ACC112 (cell line): ENCODE measurements around the gene DPP8.
"Not testable (repeated sequence)": the region's sequence is repeated elsewhere in the genome, so short reads cannot be mapped to it uniquely, and the experiment has no call there.

Source experiments
- H2AFZ ChIP-seq: fragments of 200-600 bp; sonication (generic); one replicate; pipeline ENCODE4 v1.6.0; 2017; ENCODE audit warnings: antibody characterized with exemption, low read length; ENCODE audit not compliant: unreplicated experiment
- H3K27ac ChIP-seq: fragments of 200-600 bp; sonication (generic); 2 replicates; pipeline ENCODE4 v1.5.1; 2014; ENCODE audit warnings: low read depth, mild to moderate bottlenecking, antibody characterized with exemption, low read length, moderate library complexity
- H3K27me3 ChIP-seq: fragments of 200-600 bp; sonication (generic); 2 replicates; pipeline ENCODE4 v1.6.1; 2014; ENCODE audit warnings: mild to moderate bottlenecking, antibody characterized with exemption, low read length, moderate library complexity, mixed read lengths; ENCODE audit not compliant: insufficient read depth
- H3K36me3 ChIP-seq: fragments of 200-600 bp; sonication (generic); 2 replicates; pipeline ENCODE4 v1.6.1; 2016; ENCODE audit warnings: mild to moderate bottlenecking, antibody characterized with exemption, low read length, moderate library complexity, mixed read lengths; ENCODE audit not compliant: insufficient read depth
- H3K4me1 ChIP-seq: fragments of 200-600 bp; sonication (generic); one replicate; pipeline ENCODE4 v1.6.1; 2016; ENCODE audit warnings: low read length, mixed read lengths; ENCODE audit not compliant: insufficient read depth, unreplicated experiment, control insufficient read depth
- H3K4me3 ChIP-seq: fragments of 200-600 bp; sonication (generic); 2 replicates; pipeline ENCODE4 v1.5.1; 2014; ENCODE audit warnings: mild to moderate bottlenecking, low read depth, low read length
- H3K79me2 ChIP-seq: fragments of 200-600 bp; sonication (generic); one replicate; pipeline ENCODE4 v1.6.0; 2016; ENCODE audit warnings: low read length; ENCODE audit not compliant: control insufficient read depth, unreplicated experiment, insufficient read depth

The DPP8 gene

GRCh38 chr15:65470866-65471265 lies 46.6 kb downstream of the DPP8 start:
- H3K27ac ChIP-seq, result no peak overlapping the region
- no peaks in the 10 kb centered on the region for H3K27me3 ChIP-seq
- no peaks in the 10 kb centered on the region for H3K79me2 ChIP-seq
- H3K36me3 ChIP-seq, result peaks cover 14% of the 10 kb centered on the region; the same call in 1 of the 2 replicates
- H3K4me3 ChIP-seq, result no peak overlapping the region
- no peaks in the 10 kb centered on the region for H3K4me1 ChIP-seq
- no peak overlapping the region for H2AFZ ChIP-seq

- no peaks in the 10 kb centered on the region for H3K4me1 ChIP-seq
- no peak overlapping the region for H2AFZ ChIP-seq
- H3K4me3 ChIP-seq, result no peak overlapping the region
- H3K36me3 ChIP-seq, result peaks cover 13% of the 10 kb centered on the region; the same call in 1 of the 2 replicates
- no peaks in the 10 kb centered on the region for H3K27me3 ChIP-seq
- no peaks in the 10 kb centered on the region for H3K79me2 ChIP-seq
- no peak overlapping the region for H3K27ac ChIP-seq
These were observed 49.1 kb downstream of the DPP8 start for GRCh38 chr15:65468229-65468909.

- Histone ChIP-seq H3K36me3 (peaks cover 10% of the 10 kb centered on the region; the same call in 1 of the 2 replicates), H3K4me3 (no peak overlapping the region), H3K27ac (no peak overlapping the region), H2AFZ (no peak overlapping the region), H3K27me3 (no peaks in the 10 kb centered on the region), H3K79me2 (no peaks in the 10 kb centered on the region), H3K4me1 (no peaks in the 10 kb centered on the region)
These were observed 50.6 kb downstream of the DPP8 start for GRCh38 chr15:65466901-65467300.

GRCh38 chr15:65463096-65463495 lies 54.4 kb downstream of the DPP8 start:
- H3K36me3 ChIP-seq, result peaks cover 24% of the 10 kb centered on the region

GRCh38 chr15:65460741-65461347 lies 56.6 kb downstream of the DPP8 start:
- no peak overlapping the region for H2AFZ ChIP-seq
- no peak overlapping the region for H3K4me3 ChIP-seq
- H3K4me1 ChIP-seq, result no peaks in the 10 kb centered on the region
- H3K79me2 ChIP-seq, result no peaks in the 10 kb centered on the region
- no peak overlapping the region for H3K27ac ChIP-seq
- H3K27me3 ChIP-seq, result no peaks in the 10 kb centered on the region
- H3K36me3 ChIP-seq, result peaks cover 18% of the 10 kb centered on the region

More at GRCh38 chr15:65463096-65463495, 54.4 kb downstream of the DPP8 start:
- H3K4me1 ChIP-seq, H3K79me2 ChIP-seq, H3K27me3 ChIP-seq, H2AFZ ChIP-seq, H3K27ac ChIP-seq, H3K4me3 ChIP-seq: not testable (repeated sequence)

- not testable (repeated sequence) for H2AFZ ChIP-seq, H3K4me3 ChIP-seq, H3K36me3 ChIP-seq, H3K27me3 ChIP-seq, H3K27ac ChIP-seq, H3K4me1 ChIP-seq, H3K79me2 ChIP-seq
These were observed 62.2 kb downstream of the DPP8 start for GRCh38 chr15:65455256-65455655.

GRCh38 chr15:65451989-65452388 lies 65.5 kb downstream of the DPP8 start:
- H3K27ac ChIP-seq, result no peak overlapping the region
- no peak overlapping the region for H3K4me3 ChIP-seq
- no peak overlapping the region for H2AFZ ChIP-seq
- no peaks in the 10 kb centered on the region for H3K79me2 ChIP-seq
- no peaks in the 10 kb centered on the region for H3K4me1 ChIP-seq
- H3K36me3 ChIP-seq, result peaks cover 8% of the 10 kb centered on the region; the same call in 1 of the 2 replicates
- no peaks in the 10 kb centered on the region for H3K27me3 ChIP-seq

GRCh38 chr15:65450556-65450955 lies 66.9 kb downstream of the DPP8 start:
- Histone ChIP-seq H3K4me3 (no peak overlapping the region), H2AFZ (no peak overlapping the region), H3K27ac (no peak overlapping the region), H3K27me3 (no peaks in the 10 kb centered on the region), H3K4me1 (no peaks in the 10 kb centered on the region), H3K79me2 (no peaks in the 10 kb centered on the region), H3K36me3 (peaks cover 8% of the 10 kb centered on the region; the same call in 1 of the 2 replicates)

GRCh38 chr15:65447145-65447544 lies 70.3 kb downstream of the DPP8 start:
- H3K27ac ChIP-seq, result no peak overlapping the region
- no peaks in the 10 kb centered on the region for H3K79me2 ChIP-seq
- no peak overlapping the region for H2AFZ ChIP-seq
- H3K36me3 ChIP-seq, result peaks cover 8% of the 10 kb centered on the region
- H3K27me3 ChIP-seq, result no peaks in the 10 kb centered on the region
- no peaks in the 10 kb centered on the region for H3K4me1 ChIP-seq
- H3K4me3 ChIP-seq, result no peak overlapping the region

GRCh38 chr15:65434201-65434600 lies 83.3 kb downstream of the DPP8 start:
- Histone ChIP-seq H3K4me1 (peaks cover 8% of the 10 kb centered on the region), H3K4me3 (no peak overlapping the region), H3K79me2 (no peaks in the 10 kb centered on the region), H3K27me3 (no peaks in the 10 kb centered on the region), H3K36me3 (no peaks in the 10 kb centered on the region), H3K27ac (no peak overlapping the region), H2AFZ (no peak overlapping the region)

GRCh38 chr15:65431731-65432130 lies 85.8 kb downstream of the DPP8 start:
- Histone ChIP-seq H3K4me3 (no peak overlapping the region), H2AFZ (no peak overlapping the region), H3K4me1 (peaks cover 8% of the 10 kb centered on the region), H3K27me3 (no peaks in the 10 kb centered on the region), H3K79me2 (no peaks in the 10 kb centered on the region), H3K36me3 (no peaks in the 10 kb centered on the region), H3K27ac (no peak overlapping the region)
